GM18505 (cell line): ENCODE data around the gene NRG3.

Source experiments
- ATAC-seq: cut with Tn5 transposase; IDR thresholded peaks from one replicate; pipeline ENCODE4 v1.9.1; 2021; ENCODE audit not compliant: unreplicated experiment
- POLR2A ChIP-seq: IDR thresholded peaks from 4 replicates; pipeline ENCODE4 v1.6.1; 2011; ENCODE audit warnings: borderline replicate concordance; ENCODE audit not compliant: insufficient read depth, insufficient read length; ENCODE audit errors: extremely low read depth

NRG3 gene

GRCh38 chr10:82908096-82908495 lies 1033.1 kb downstream of the NRG3 start:
- ATAC-seq: no peak
- no peak for TF ChIP-seq POLR2A

- no peak for ATAC-seq
- no peak for TF ChIP-seq POLR2A
Measured at GRCh38 chr10:82908751-82909150, 1033.8 kb downstream of the NRG3 start.

GRCh38 chr10:82910301-82910700 lies 1035.3 kb downstream of the NRG3 start:
- ATAC-seq: no peak
- no peak for TF ChIP-seq POLR2A

- ATAC-seq: no peak
- no peak for TF ChIP-seq POLR2A
Measured at GRCh38 chr10:82914655-82915136, 1039.7 kb downstream of the NRG3 start.

GRCh38 chr10:82916941-82917340 lies 1041.9 kb downstream of the NRG3 start:
- ATAC-seq: no peak
- no peak for TF ChIP-seq POLR2A

GRCh38 chr10:82918022-82918421 lies 1043.0 kb downstream of the NRG3 start:
- no peak for TF ChIP-seq POLR2A
- ATAC-seq: no peak

GRCh38 chr10:82922046-82922445 lies 1047.1 kb downstream of the NRG3 start:
- TF ChIP-seq POLR2A: no peak

GRCh38 chr10:82922755-82923154 lies 1047.8 kb downstream of the NRG3 start:
- TF ChIP-seq POLR2A: no peak
- ATAC-seq: no peak

More at GRCh38 chr10:82922046-82922445, 1047.1 kb downstream of the NRG3 start:
- ATAC-seq: no peak

GRCh38 chr10:82924711-82925110 lies 1049.7 kb downstream of the NRG3 start:
- no peak for TF ChIP-seq POLR2A
- ATAC-seq: no peak

GRCh38 chr10:82925547-82925946 lies 1050.6 kb downstream of the NRG3 start:
- no peak for TF ChIP-seq POLR2A
- no peak for ATAC-seq

- no peak for ATAC-seq
- no peak for TF ChIP-seq POLR2A
Measured at GRCh38 chr10:82932451-82932850, 1057.5 kb downstream of the NRG3 start.

GRCh38 chr10:82934429-82934828 lies 1059.4 kb downstream of the NRG3 start:
- TF ChIP-seq POLR2A: no peak

GRCh38 chr10:82934947-82935346 lies 1060.0 kb downstream of the NRG3 start:
- no peak for TF ChIP-seq POLR2A

More at GRCh38 chr10:82934429-82934828, 1059.4 kb downstream of the NRG3 start:
- no peak for ATAC-seq

GRCh38 chr10:82938331-82938730 lies 1063.3 kb downstream of the NRG3 start:
- TF ChIP-seq POLR2A: no peak
- ATAC-seq: no peak

More at GRCh38 chr10:82934947-82935346, 1060.0 kb downstream of the NRG3 start:
- ATAC-seq: no peak
